GM23338 (cell line): ENCODE measurements around the gene SH2D2A. TPM values are rescaled to one million over a fixed set of nuclear protein-coding genes. Genes with fewer than 3 reads are reported as not detected.

ENCODE experiments used
- ATAC-seq: fragments of 200-7000 bp; cut with Tn5 transposase; 3 replicates; pipeline ENCODE4 v1.9.1; 2020
- DNase-seq: peaks from one replicate; pipeline ENCODE4 v3.0.0-alpha.2; 2015; ENCODE audit warnings: low spot score
- H2AFZ ChIP-seq: fragments of 200-600 bp; sonication (generic); 2 replicates; pipeline ENCODE4 v1.8.0; 2016; ENCODE audit warnings: antibody characterized with exemption, mild to moderate bottlenecking, moderate library complexity
- H3F3A ChIP-seq: fragments of 200-600 bp; sonication (generic); replicated peaks from 2 replicates; pipeline ENCODE4 v1.8.0; 2017; ENCODE audit warnings: antibody characterized with exemption, mixed run types, low read depth
- H3K27ac ChIP-seq: fragments of 200-600 bp; sonication (generic); 2 replicates; pipeline ENCODE4 v1.6.1; 2016; ENCODE audit warnings: low read depth
- H3K27me3 ChIP-seq: fragments of 200-600 bp; sonication (generic); 2 replicates; pipeline ENCODE4 v1.8.0; 2016; ENCODE audit warnings: mild to moderate bottlenecking, mixed run types, moderate library complexity; ENCODE audit not compliant: insufficient read depth
- H3K36me3 ChIP-seq: fragments of 200-600 bp; sonication (generic); 2 replicates; pipeline ENCODE4 v1.8.0; 2016; ENCODE audit warnings: mild to moderate bottlenecking; ENCODE audit not compliant: insufficient read depth
- H3K4me1 ChIP-seq: fragments of 200-600 bp; sonication (generic); 2 replicates; pipeline ENCODE4 v1.8.0; 2016; ENCODE audit warnings: mild to moderate bottlenecking, moderate library complexity; ENCODE audit not compliant: insufficient read depth
- H3K4me2 ChIP-seq: fragments of 200-600 bp; sonication (generic); 2 replicates; pipeline ENCODE4 v1.7.1; 2017; ENCODE audit warnings: mixed run types
- H3K4me3 ChIP-seq: fragments of 200-600 bp; sonication (generic); 2 replicates; pipeline ENCODE4 v1.6.1; 2016; ENCODE audit warnings: mixed run types
- H3K79me2 ChIP-seq: fragments of 200-600 bp; sonication (generic); replicated peaks from 2 replicates; pipeline ENCODE4 v1.8.0; 2017; ENCODE audit warnings: mild to moderate bottlenecking; ENCODE audit not compliant: insufficient read depth
- H3K9me2 ChIP-seq: fragments of 200-600 bp; sonication (generic); 2 replicates; pipeline ENCODE4 v1.8.0; 2017; ENCODE audit not compliant: insufficient read depth
- H4K20me1 ChIP-seq: fragments of 200-600 bp; sonication (generic); replicated peaks from 2 replicates; pipeline ENCODE4 v1.8.0; 2017; ENCODE audit warnings: mild to moderate bottlenecking; ENCODE audit not compliant: insufficient read depth
- H3K27ac Mint-ChIP-seq: 2 replicates; pipeline ENCODE4 v1.8.0; 2020; ENCODE audit warnings: inconsistent platforms, mild to moderate bottlenecking, moderate library complexity, mixed read lengths
- H3K27me3 Mint-ChIP-seq: 3 replicates; pipeline ENCODE4 v1.8.0; 2022; ENCODE audit warnings: low read depth, mild to moderate bottlenecking, moderate library complexity, mixed read lengths, inconsistent platforms; ENCODE audit not compliant: insufficient read depth, poor library complexity
- H3K36me3 Mint-ChIP-seq: 3 replicates; pipeline ENCODE4 v1.8.0; 2021; ENCODE audit warnings: low read depth, mild to moderate bottlenecking, inconsistent platforms, moderate library complexity, mixed read lengths
- H3K4me1 Mint-ChIP-seq: 3 replicates; pipeline ENCODE4 v1.8.0; 2020; ENCODE audit warnings: mild to moderate bottlenecking, inconsistent platforms, mixed read lengths
- H3K4me3 Mint-ChIP-seq: 3 replicates; pipeline ENCODE4 v1.8.0; 2021; ENCODE audit warnings: moderate library complexity, mild to moderate bottlenecking, inconsistent platforms, mixed read lengths
- H3K9me3 Mint-ChIP-seq: 3 replicates; pipeline ENCODE4 v1.8.0; 2020; ENCODE audit warnings: moderate library complexity, mild to moderate bottlenecking, inconsistent platforms, mixed read lengths
- CTCF ChIP-seq, 2 experiments: fragments of 200-600 bp in 1 of 2; sonication (generic) in 1 of 2; conservative IDR thresholded peaks; 2 replicates each; pipeline versions ENCODE4 v1.5.1 to v1.6.1; 2016 to 2017; ENCODE audit warnings: antibody characterized with exemption in 2 of 2, low read depth in 2 of 2, mild to moderate bottlenecking in 2 of 2, moderate library complexity in 1 of 2
- ETS1 ChIP-seq: IDR thresholded peaks from 2 replicates; pipeline ENCODE4 v1.6.1; 2016; ENCODE audit warnings: antibody characterized with exemption
- EZH2 ChIP-seq: fragments of 200-600 bp; sonication (generic); IDR thresholded peaks from one replicate; pipeline ENCODE4 v1.8.0; 2017; ENCODE audit warnings: antibody characterized with exemption, mild to moderate bottlenecking, low read depth; ENCODE audit not compliant: unreplicated experiment
- JUNB ChIP-seq: IDR thresholded peaks from one replicate; pipeline ENCODE4 v1.6.1; 2016; ENCODE audit warnings: antibody characterized with exemption; ENCODE audit not compliant: unreplicated experiment
- POLR2AphosphoS5 ChIP-seq: IDR thresholded peaks from 2 replicates; pipeline ENCODE4 v1.6.1; 2016; ENCODE audit warnings: antibody characterized with exemption, low read depth
- ZNF114 ChIP-seq: fragments of 250-450 bp; sonication (Bioruptor Pico); IDR thresholded peaks from 2 replicates; pipeline ENCODE4 v1.5.0; 2020; ENCODE audit warnings: mild to moderate bottlenecking, moderate library complexity
- ZNF462 ChIP-seq: fragments of 250-450 bp; sonication (Bioruptor Pico); IDR thresholded peaks from 2 replicates; pipeline ENCODE4 v1.5.0; 2020; ENCODE audit warnings: mild to moderate bottlenecking, moderate library complexity
- polyA plus RNA-seq: library from polyadenylated mRNA; unstranded; fragments of >200 nt; fragmentation: Nextera tagmentation; extraction: Ambion mirVana; gene quantifications from 2 replicates; pipeline ENCODE4 v1.2.1, GENCODE V29; 2016
- total RNA-seq: library from RNA; depleted of rRNA; stranded (reverse); fragments of >200 nt; shearing (Covaris generic); gene quantifications from 2 replicates; pipeline ENCODE4 v1.2.3, GENCODE V29; 2014

The SH2D2A gene
- total and polyA plus RNA-seq, 2 experiments from 2014 or later, result 5.5 to 11.5 TPM

GRCh38 chr1:156864796-156865195, 48.1 kb upstream of the SH2D2A start:
- H3K27ac ChIP-seq, result no peak overlapping the region
- Mint-ChIP-seq H3K36me3 (no peaks in the 10 kb centered on the region), H3K9me3 (peaks cover 3% of the 10 kb centered on the region; the same call in 1 of the 3 replicates), H3K4me1 (peaks cover 29% of the 10 kb centered on the region), H3K27me3 (peaks cover 59% of the 10 kb centered on the region), H3K4me3 (no peak overlapping the region), H3K27ac (no peak overlapping the region)
- 0 out of 2 replicates have a peak, but pooled peaks cover 3% of the 10 kb centered on the region for H3F3A ChIP-seq
- H2AFZ ChIP-seq, result no peak overlapping the region
- no peaks in the 10 kb centered on the region for H3K36me3 ChIP-seq
- no peak for DNase-seq
- peaks cover 68% of the 10 kb centered on the region for H3K27me3 ChIP-seq
- no peak overlapping the region for H3K4me2 ChIP-seq
- peaks cover 5% of the 10 kb centered on the region; the same call in 1 of the 2 replicates for H4K20me1 ChIP-seq
- no peak for ATAC-seq
- no peak for TF ChIP-seq EZH2
- TF ChIP-seq CTCF (conservative IDR thresholded peaks at IDR 0.05; ENCODE audit: low read depth in 2 of 2), result peak in 1 of 2 experiments; percentile 44; a peak in 2 of 4 replicates
- H3K79me2 ChIP-seq, result no peaks in the 10 kb centered on the region
- no peaks in the 10 kb centered on the region for H3K9me2 ChIP-seq
- no peak overlapping the region for H3K4me3 ChIP-seq
- H3K4me1 ChIP-seq, result peaks cover 11% of the 10 kb centered on the region; the same call in 1 of the 2 replicates

- H3K4me1 Mint-ChIP-seq, result peaks cover 30% of the 10 kb centered on the region
- H3F3A ChIP-seq, result 0 out of 2 replicates have a peak, but pooled peaks cover 3% of the 10 kb centered on the region
- peaks cover 5% of the 10 kb centered on the region; the same call in 1 of the 2 replicates for H4K20me1 ChIP-seq
- no peak overlapping the region for H3K4me3 ChIP-seq
- no peaks in the 10 kb centered on the region for H3K36me3 ChIP-seq
- ATAC-seq (no peak), DNase-seq (no peak)
- H3K27ac ChIP-seq, result no peak overlapping the region
- no peak overlapping the region; the same call in 2 of the 3 replicates for H3K4me3 Mint-ChIP-seq
- H3K9me2 ChIP-seq, result no peaks in the 10 kb centered on the region
- H3K27ac Mint-ChIP-seq, result no peak overlapping the region
- peaks cover 66% of the 10 kb centered on the region for H3K27me3 Mint-ChIP-seq
- H3K36me3 Mint-ChIP-seq, result no peaks in the 10 kb centered on the region
- no peak for TF ChIP-seq JUNB
- no peak for TF ChIP-seq ETS1
- no peak for TF ChIP-seq ZNF462
- TF ChIP-seq CTCF (conservative IDR thresholded peaks at IDR 0.05; ENCODE audit: low read depth in 2 of 2), result no peak
- TF ChIP-seq ZNF114 (CRISPR knock-in tag), result no peak
- no peak for TF ChIP-seq POLR2AphosphoS5
- no peak overlapping the region for H2AFZ ChIP-seq
- peaks cover 19% of the 10 kb centered on the region; the same call in 1 of the 2 replicates for H3K4me1 ChIP-seq
- H3K79me2 ChIP-seq, result no peaks in the 10 kb centered on the region
- H3K4me2 ChIP-seq, result no peak overlapping the region
- H3K9me3 Mint-ChIP-seq, result peaks cover 3% of the 10 kb centered on the region; the same call in 1 of the 3 replicates
- peaks cover 74% of the 10 kb centered on the region for H3K27me3 ChIP-seq
Observed at GRCh38 chr1:156863631-156864030, 47.0 kb upstream of the SH2D2A start.
